AG10803 (cell line): ENCODE measurements around the gene FUT2.

ENCODE experiments used
- DNase-seq: peaks from one replicate; pipeline ENCODE4 v3.0.0; 2010; ENCODE audit warnings: low read depth
- H3K4me3 ChIP-seq: 2 replicates; pipeline ENCODE4 v1.5.1; 2011; ENCODE audit warnings: mild to moderate bottlenecking, low read length, control low read depth
- TF ChIP-seq, protein P1 (sequence below): conservative IDR thresholded peaks from 2 replicates; pipeline ENCODE4 v1.5.1; 2011; ENCODE audit warnings: mild to moderate bottlenecking, low read length, control low read depth, inconsistent platforms

Gene FUT2

DNA sequence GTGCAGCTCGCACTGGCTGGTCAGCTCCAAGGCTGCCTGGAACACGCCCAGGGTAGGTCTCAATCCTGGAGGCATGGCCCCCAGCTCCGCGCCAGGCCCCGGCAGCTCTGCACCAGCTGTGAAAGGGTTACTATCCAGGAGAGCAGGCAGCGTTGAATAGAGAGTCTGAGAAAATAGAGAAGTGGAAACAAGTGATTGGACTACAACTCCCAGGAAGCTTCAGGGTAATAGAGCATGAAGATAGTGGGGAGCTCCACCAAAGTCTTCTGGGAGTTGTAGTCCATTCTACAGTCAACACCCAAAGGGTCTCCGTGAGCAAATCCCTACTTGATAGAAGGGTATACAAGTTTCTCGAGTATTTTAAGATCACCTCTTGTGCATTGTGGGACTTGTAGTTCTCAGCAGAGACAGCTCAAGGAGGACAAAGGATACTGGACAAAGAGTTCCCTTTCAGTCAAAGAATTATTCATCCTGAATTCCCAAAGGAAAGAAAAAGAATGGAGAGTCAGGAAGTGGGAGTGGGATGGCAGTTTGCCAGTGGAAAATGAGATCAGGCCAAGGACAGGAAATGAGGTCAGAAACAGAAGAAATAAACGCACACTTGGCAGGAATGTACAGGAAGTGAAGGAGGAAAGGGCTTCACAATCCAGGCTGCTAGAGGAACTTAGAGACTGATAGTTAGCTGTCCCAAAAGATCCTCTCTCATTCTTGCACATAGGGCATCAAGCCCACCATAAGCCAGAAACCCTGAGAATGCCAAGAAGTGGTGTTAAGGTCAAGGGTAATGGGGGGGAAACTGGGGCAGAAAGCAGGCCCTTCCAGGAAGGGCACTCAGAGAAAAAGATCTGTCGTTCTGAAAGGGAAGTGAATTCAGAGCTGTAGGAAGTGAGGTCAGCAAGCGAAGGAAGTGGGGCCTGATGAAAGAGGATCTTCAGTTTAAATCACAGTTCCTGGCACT is 29.3 kb downstream of the FUT2 start:
- TF ChIP-seq, protein P1, sequence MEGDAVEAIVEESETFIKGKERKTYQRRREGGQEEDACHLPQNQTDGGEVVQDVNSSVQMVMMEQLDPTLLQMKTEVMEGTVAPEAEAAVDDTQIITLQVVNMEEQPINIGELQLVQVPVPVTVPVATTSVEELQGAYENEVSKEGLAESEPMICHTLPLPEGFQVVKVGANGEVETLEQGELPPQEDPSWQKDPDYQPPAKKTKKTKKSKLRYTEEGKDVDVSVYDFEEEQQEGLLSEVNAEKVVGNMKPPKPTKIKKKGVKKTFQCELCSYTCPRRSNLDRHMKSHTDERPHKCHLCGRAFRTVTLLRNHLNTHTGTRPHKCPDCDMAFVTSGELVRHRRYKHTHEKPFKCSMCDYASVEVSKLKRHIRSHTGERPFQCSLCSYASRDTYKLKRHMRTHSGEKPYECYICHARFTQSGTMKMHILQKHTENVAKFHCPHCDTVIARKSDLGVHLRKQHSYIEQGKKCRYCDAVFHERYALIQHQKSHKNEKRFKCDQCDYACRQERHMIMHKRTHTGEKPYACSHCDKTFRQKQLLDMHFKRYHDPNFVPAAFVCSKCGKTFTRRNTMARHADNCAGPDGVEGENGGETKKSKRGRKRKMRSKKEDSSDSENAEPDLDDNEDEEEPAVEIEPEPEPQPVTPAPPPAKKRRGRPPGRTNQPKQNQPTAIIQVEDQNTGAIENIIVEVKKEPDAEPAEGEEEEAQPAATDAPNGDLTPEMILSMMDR, result no peak
- no peak overlapping the region for H3K4me3 ChIP-seq
- DNase-seq, result peak; percentile 79

DNA sequence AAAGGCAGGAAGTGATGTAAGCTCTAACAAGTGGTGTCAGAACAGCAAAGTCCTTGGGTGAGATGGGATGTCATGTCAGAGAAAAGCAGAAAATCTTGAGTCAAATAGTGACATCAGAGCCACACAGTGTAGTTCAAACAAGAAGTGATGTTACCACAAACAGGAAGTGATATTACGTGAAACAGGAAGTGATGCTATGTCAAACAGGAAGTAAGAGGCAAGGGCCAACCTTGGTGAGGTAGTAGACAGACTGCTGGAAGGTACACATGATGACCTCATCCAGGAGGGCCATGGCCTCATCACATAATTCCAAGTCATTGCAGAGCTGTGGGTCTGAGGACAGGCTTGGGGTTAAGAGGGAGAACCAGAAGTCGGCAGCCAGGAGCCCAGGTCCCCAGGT is 30.8 kb downstream of the FUT2 start:
- no peak for DNase-seq
- TF ChIP-seq, protein P1, result no peak
- H3K4me3 ChIP-seq, result no peak overlapping the region

DNA sequence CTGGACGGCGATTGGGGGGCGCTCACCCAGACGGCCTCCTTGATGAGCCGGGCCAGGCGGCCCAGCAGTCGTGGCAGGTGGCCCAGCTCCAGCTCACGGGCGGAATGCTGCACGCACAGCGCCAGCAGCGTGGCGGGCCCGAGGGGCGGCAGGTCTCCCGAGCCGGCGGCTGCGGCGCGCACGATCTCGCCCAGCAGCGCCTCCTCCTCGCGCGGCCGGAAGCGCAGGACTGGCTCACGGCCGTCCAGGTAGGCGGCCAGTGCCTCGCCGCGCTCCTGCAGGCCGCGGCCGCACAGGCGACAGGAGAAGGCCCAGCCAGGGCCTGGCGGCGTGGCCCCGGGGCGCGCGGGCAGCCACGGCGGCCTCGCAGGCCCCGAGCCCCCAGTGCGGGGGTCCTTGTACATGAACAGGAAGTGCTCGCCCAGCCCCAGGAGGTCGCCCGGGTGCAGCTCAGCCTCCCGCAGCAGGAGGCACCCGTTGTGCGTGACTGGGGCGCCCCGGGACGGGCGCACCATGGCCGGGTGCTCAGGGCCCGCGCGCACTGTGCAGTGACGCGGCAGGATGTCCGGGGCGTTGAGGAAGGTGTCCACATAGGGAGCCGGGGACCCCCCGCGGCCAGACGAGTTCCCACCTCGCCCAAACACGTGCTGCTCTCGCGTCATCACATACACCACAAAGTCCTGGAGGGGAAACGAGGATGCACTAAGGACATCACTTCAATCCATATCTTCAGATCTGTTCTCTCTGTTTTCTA is 33.3 kb downstream of the FUT2 start:
- DNase-seq, result peak; percentile 33
- H3K4me3 ChIP-seq, result peak overlapping the region; percentile 20
- TF ChIP-seq, protein P1, result no peak

DNA sequence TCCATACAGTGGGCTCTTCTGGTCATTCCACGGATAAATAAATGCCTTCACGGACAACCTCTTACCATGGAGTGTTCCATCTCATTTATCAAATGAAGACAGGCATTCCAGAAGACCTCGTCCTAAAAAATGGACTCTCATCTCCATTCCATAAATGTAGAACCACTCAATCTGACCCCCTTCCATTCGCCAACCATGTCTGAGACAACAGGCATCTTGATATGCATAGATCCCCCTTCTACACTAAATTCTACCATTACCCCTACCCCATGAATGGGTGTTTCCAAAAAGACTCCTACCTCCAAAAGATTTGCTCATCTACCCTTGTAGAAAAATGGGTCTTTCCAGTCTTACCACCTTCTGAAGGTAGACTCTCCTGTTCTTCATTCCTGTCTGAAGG is 35.7 kb downstream of the FUT2 start:
- TF ChIP-seq, protein P1, result no peak
- DNase-seq, result no peak
- H3K4me3 ChIP-seq, result no peak overlapping the region

DNA sequence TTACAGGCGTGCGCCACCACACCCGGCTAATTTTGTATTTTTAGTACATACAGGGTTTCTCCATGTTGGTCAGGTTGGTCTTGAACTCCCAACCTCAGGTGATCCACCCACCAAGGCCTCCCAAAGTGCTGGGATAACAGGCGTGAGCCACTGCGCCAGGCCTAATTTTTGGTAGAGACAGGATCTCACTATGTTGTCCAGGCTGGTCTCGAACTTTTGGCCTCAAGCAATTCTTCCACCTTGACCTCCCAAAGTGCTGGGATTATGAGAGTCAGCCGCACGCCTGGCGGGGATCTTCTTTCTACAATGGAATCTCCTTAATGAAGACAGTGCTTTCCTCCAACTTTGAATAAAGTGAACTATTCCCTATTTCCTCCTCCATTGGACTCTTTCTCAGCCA is 38.9 kb downstream of the FUT2 start:
- no peak overlapping the region for H3K4me3 ChIP-seq
- no peak for DNase-seq
- TF ChIP-seq, protein P1, result no peak

DNA sequence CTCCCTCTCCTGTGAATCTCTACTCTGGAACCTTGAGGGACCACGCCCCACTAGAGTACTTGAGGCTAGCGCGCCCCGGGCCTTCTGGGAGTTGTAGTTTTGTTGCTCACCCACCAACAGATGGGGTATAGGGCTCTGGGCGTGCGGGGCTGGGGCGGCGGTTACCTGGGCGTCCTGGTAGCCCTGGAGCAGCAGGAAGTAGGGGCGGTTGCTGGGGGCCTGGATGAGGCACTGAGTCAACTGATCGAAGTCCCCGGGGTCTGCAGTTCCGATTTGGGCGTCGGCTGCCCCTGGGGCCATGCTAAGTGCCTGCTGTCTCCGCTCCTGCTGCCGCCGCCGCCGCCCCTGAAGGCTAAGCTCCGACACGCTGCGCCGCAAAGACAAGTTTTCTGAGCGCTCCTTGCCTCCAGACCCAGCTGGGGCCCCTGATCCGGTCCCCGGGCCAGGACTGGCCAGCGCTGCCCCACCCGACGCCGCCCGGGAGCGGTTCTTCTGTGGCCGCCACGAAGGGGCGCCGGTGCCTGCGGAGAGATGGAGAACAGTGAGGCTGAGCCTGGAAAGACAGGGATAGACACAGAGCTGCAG is 39.4 kb downstream of the FUT2 start:
- TF ChIP-seq, protein P1, result no peak
- no peak overlapping the region for H3K4me3 ChIP-seq
- DNase-seq, result no peak
